ENCODE data around the gene ZNF668. TPM values are rescaled to one million over a fixed set of nuclear protein-coding genes. Genes with fewer than 3 reads are reported as not detected.

The ZNF668 gene
- total RNA-seq, 1 donor from 2014 or later: 8.3 TPM

GRCh38 chr16:31077592-31078396, 3.8 kb upstream of the ZNF668 start:
- Histone ChIP-seq H3K36me3 (peaks cover 59% of the 10 kb centered on the region), H3K27ac (no peak overlapping the region), H3K9me3 (no peaks in the 10 kb centered on the region), H3K4me1 (peaks cover 9% of the 10 kb centered on the region), H3K27me3 (no peaks in the 10 kb centered on the region), H3K4me3 (no peak overlapping the region)
- DNase-seq (no peak), ATAC-seq (no peak)
- TF ChIP-seq, protein P1, sequence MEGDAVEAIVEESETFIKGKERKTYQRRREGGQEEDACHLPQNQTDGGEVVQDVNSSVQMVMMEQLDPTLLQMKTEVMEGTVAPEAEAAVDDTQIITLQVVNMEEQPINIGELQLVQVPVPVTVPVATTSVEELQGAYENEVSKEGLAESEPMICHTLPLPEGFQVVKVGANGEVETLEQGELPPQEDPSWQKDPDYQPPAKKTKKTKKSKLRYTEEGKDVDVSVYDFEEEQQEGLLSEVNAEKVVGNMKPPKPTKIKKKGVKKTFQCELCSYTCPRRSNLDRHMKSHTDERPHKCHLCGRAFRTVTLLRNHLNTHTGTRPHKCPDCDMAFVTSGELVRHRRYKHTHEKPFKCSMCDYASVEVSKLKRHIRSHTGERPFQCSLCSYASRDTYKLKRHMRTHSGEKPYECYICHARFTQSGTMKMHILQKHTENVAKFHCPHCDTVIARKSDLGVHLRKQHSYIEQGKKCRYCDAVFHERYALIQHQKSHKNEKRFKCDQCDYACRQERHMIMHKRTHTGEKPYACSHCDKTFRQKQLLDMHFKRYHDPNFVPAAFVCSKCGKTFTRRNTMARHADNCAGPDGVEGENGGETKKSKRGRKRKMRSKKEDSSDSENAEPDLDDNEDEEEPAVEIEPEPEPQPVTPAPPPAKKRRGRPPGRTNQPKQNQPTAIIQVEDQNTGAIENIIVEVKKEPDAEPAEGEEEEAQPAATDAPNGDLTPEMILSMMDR (IDR thresholded peaks at IDR 0.05): no peak
- intact Hi-C loops (cut with DNase I): no loop called here

- no peak overlapping the region for H3K27ac ChIP-seq
- DNase-seq (no peak), ATAC-seq (no peak)
- H3K27me3 ChIP-seq: no peaks in the 10 kb centered on the region
- H3K9me3 ChIP-seq: no peaks in the 10 kb centered on the region
- intact Hi-C loops (cut with DNase I): no loop called here
- TF ChIP-seq, protein P1 (IDR thresholded peaks at IDR 0.05): no peak
- peaks cover 15% of the 10 kb centered on the region for H3K4me1 ChIP-seq
- no peak overlapping the region for H3K4me3 ChIP-seq
- H3K36me3 ChIP-seq: peaks cover 52% of the 10 kb centered on the region
Observed at GRCh38 chr16:31077024-31077423, 3.0 kb upstream of the ZNF668 start.

- no peak for ATAC-seq
- H3K36me3 ChIP-seq: peaks cover 51% of the 10 kb centered on the region
Observed at GRCh38 chr16:31076319-31076718, 2.3 kb upstream of the ZNF668 start.

GRCh38 chr16:31074814-31075183, 759 bp upstream of the ZNF668 start:
- peak overlapping the region; percentile 93 for H3K27ac ChIP-seq
- peak overlapping the region; percentile 87 for H3K4me3 ChIP-seq
- H3K9me3 ChIP-seq: no peaks in the 10 kb centered on the region
- peaks cover 36% of the 10 kb centered on the region for H3K36me3 ChIP-seq
- peaks cover 22% of the 10 kb centered on the region for H3K4me1 ChIP-seq
- intact Hi-C loops (cut with DNase I): no loop called here
- H3K27me3 ChIP-seq: no peaks in the 10 kb centered on the region
- TF ChIP-seq, protein P1 (IDR thresholded peaks at IDR 0.05): no peak
- ATAC-seq (no peak), DNase-seq (no peak)

More at GRCh38 chr16:31076319-31076718, 2.3 kb upstream of the ZNF668 start:
- intact Hi-C loops (cut with DNase I): no loop called here
- no peak overlapping the region for H3K4me3 ChIP-seq
- no peaks in the 10 kb centered on the region for H3K9me3 ChIP-seq
- DNase-seq: no peak
- TF ChIP-seq, protein P1 (IDR thresholded peaks at IDR 0.05): no peak
- H3K27me3 ChIP-seq: no peaks in the 10 kb centered on the region
- H3K27ac ChIP-seq: no peak overlapping the region
- peaks cover 22% of the 10 kb centered on the region for H3K4me1 ChIP-seq

DNA sequence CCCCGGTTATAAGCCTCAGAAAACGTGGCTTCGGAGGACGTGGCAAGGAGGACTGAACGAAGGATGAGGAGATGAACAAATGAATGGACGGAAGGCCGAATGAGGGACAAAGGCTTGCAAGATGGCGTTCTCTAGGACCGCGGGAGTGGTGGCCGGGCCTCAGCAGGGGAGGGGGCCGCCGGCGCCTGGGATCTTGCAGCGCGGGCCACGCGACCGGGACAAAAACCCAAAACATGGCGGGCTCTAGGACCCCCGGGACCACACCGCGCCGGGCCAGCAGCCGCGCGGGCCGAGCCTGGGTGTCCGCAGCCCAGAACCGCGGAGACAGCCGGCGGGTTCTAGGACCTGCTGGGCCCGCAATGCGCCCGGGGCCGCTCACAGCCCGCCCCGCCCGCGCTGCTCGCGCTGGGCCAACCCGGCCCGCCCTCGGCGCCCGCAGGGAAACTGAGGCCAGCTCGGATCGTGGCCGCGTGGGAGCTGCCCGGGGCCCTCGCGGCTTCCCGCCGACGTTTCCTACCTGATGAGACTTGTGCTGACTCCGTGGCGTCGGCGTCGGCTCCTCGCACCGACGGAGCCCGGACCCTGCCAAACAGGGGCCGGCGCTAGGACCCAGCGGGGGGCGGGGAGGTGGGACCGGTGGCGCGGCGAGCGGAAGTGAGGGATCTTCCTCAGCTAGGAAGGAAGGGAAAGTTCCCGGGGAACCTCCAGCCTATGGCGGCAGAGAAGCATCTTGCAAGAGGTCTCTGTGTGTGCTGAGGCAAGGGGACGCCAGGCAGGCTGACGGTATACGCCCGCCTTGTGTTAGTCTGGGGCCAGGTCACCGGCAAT, 684 bp downstream of the ZNF668 start:
- TF ChIP-seq, protein P1 (IDR thresholded peaks at IDR 0.05): no peak
- H3K27ac ChIP-seq: peak overlapping the region; percentile 93
- DNase-seq (peak; percentile 96), ATAC-seq (peak; percentile 88)
- no peaks in the 10 kb centered on the region for H3K27me3 ChIP-seq
- H3K4me1 ChIP-seq: peaks cover 22% of the 10 kb centered on the region
- peak overlapping the region; percentile 87 for H3K4me3 ChIP-seq
- intact Hi-C loops (cut with DNase I): no loop called here
- peaks cover 21% of the 10 kb centered on the region for H3K36me3 ChIP-seq
- H3K9me3 ChIP-seq: no peaks in the 10 kb centered on the region

Data from upper lobe of right lung (tissue), 1 donor.